Muscle of arm (tissue), 12 donors: ENCODE measurements around the gene RAVER2. TPM values are rescaled to one million over a fixed set of nuclear protein-coding genes. Genes with fewer than 3 reads are reported as not detected.
A peak's percentile ranks its signal among the peaks of the same experiment; 100 is the strongest.
"Not testable (repeated sequence)": the region's sequence is repeated elsewhere in the genome, so short reads cannot be mapped to it uniquely, and the experiment has no call there.

Experiments
- DNase-seq: peaks from one replicate; pipeline ENCODE4 v3.0.0-alpha.2; 2013
- polyA plus RNA-seq, 12 donors: library from polyadenylated mRNA; unstranded; fragments of 120-200 nt; gene quantifications; one replicate each; pipeline ENCODE4 v1.2.1, GENCODE V29; 2013; ENCODE audit not compliant: insufficient read length in 12 of 12

RAVER2 gene
- polyA plus RNA-seq, 12 donors: 13.2 to 31.0 (median 23.7) TPM; not detected in 1

- DNase-seq: no peak
Observed at GRCh38 chr1:64801851-64802523, 57.1 kb downstream of the RAVER2 start.

- no peak for DNase-seq
Observed at GRCh38 chr1:64809309-64809708, 64.4 kb downstream of the RAVER2 start.

- no peak for DNase-seq
Observed at GRCh38 chr1:64810001-64810400, 65.1 kb downstream of the RAVER2 start.

- DNase-seq: no peak
Observed at GRCh38 chr1:64811131-64811530, 66.3 kb downstream of the RAVER2 start.

GRCh38 chr1:64814427-64814826 is 69.6 kb downstream of the RAVER2 start:
- DNase-seq: no peak

GRCh38 chr1:64817364-64817763 is 72.5 kb downstream of the RAVER2 start:
- not testable (repeated sequence) for DNase-seq

GRCh38 chr1:64820572-64820971 is 75.7 kb downstream of the RAVER2 start:
- DNase-seq: not testable (repeated sequence)

- no peak for DNase-seq
Observed at GRCh38 chr1:64822621-64823020, 77.7 kb downstream of the RAVER2 start.

- DNase-seq: peak; percentile 87
Observed at GRCh38 chr1:64823691-64824476, 79.0 kb downstream of the RAVER2 start.

- no peak for DNase-seq
Observed at GRCh38 chr1:64826991-64827390, 82.1 kb downstream of the RAVER2 start.

GRCh38 chr1:64828829-64829228 is 84.0 kb downstream of the RAVER2 start:
- DNase-seq: no peak

GRCh38 chr1:64829411-64830029 is 84.6 kb downstream of the RAVER2 start:
- no peak for DNase-seq

- DNase-seq: no peak
Observed at GRCh38 chr1:64830030-64830651, 85.3 kb downstream of the RAVER2 start.

GRCh38 chr1:64834734-64835133 is 89.9 kb downstream of the RAVER2 start:
- no peak for DNase-seq

- DNase-seq: no peak
Observed at GRCh38 chr1:64836802-64837201, 91.9 kb downstream of the RAVER2 start.

GRCh38 chr1:64838486-64838885 is 93.6 kb downstream of the RAVER2 start:
- DNase-seq: no peak

- DNase-seq: no peak
Observed at GRCh38 chr1:64839261-64839660, 94.4 kb downstream of the RAVER2 start.

- DNase-seq: no peak
Observed at GRCh38 chr1:64839732-64840405, 95.0 kb downstream of the RAVER2 start.

GRCh38 chr1:64841330-64842065 is 96.6 kb downstream of the RAVER2 start:
- no peak for DNase-seq

- no peak for DNase-seq
Observed at GRCh38 chr1:64842224-64842623, 97.3 kb downstream of the RAVER2 start.

- DNase-seq: no peak
Observed at GRCh38 chr1:64843675-64844074, 98.8 kb downstream of the RAVER2 start.
